Stimulated activated CD8-positive, alpha-beta memory T cell treated with anti-CD3 and anti-CD28 coated beads, Interleukin-12 subunit alpha, Interleukin-12 subunit beta, amount 100 ng/mL, for 1 hour (primary cell): Measurements from ENCODE around the gene MMP23B.
"Not testable (repeated sequence)": the region's sequence is repeated elsewhere in the genome, so short reads cannot be mapped to it uniquely, and the experiment has no call there.

ENCODE experiments used
- DNase-seq: peaks from one replicate; pipeline ENCODE4 v3.0.0-alpha.2; 2020; ENCODE audit warnings: low read depth

Gene MMP23B

DNA sequence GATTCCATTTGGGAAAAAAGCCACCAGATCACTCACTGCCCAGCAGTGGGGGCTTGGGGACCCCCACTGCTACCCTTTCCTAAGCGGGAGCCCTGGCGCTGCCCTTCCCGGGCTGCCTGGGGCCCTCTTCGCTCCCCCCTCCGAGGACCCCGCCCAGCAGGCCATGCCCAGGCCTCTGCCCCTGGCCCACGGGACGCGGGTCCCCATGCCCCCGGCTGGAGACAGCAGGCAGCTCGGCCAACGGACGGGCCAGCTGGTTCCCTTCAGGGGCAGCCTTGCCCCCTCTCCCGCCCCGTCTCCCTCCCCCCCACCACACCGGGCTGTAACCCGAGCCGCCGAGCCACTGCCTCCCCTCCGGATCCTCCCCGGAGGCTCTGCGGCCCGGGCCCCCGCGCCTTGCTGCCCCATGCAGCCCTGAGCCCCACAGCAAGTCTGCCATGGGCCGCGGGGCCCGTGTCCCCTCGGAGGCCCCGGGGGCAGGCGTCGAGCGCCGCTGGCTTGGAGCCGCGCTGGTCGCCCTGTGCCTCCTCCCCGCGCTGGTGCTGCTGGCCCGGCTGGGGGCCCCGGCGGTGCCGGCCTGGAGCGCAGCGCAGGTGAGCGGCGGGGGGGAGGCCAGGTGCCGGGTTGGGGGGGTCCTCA, at the start of gene MMP23B:
Gene MMP23B (plus strand): TSS at position 392 of the 639 bp plus-strand sequence. CDS start 46 bp downstream, at position 438.
- no peak for DNase-seq

DNA sequence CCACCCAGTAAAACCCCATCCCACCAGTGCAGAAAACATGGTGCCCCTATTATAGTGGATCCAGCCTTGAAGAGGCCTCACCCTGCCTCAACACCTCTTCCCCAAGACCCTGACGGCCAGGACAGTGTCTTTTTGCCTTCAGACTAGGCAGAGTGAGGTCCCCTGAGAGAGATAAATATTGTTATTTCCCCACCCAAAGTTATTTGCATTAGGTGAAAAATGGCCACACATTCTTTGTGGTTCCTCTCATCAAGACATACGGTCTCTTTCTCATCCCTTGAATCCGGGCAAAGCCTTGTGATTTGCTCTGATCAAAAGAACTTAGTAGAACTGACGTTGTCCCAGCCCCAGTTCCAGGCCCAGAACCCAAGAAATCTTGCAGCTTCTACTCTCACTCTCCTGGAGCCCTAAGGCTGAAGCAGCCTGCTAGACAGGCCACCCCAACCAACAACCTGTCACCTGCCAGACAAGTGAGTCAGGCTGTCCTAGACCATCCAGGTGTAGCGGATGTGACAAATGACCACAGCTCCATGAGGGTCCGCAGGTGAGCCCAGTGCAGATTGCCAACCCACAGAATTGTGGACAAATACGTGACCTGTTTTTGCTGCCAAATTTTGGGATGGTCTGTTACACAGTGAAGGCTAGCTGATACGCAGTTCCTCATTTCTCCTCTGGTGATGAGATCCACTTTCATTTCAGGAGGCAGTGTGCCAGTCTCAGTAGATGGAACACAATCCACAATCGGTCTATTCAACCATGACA, 49.2 kb upstream of the MMP23B start:
- DNase-seq = no peak

DNA sequence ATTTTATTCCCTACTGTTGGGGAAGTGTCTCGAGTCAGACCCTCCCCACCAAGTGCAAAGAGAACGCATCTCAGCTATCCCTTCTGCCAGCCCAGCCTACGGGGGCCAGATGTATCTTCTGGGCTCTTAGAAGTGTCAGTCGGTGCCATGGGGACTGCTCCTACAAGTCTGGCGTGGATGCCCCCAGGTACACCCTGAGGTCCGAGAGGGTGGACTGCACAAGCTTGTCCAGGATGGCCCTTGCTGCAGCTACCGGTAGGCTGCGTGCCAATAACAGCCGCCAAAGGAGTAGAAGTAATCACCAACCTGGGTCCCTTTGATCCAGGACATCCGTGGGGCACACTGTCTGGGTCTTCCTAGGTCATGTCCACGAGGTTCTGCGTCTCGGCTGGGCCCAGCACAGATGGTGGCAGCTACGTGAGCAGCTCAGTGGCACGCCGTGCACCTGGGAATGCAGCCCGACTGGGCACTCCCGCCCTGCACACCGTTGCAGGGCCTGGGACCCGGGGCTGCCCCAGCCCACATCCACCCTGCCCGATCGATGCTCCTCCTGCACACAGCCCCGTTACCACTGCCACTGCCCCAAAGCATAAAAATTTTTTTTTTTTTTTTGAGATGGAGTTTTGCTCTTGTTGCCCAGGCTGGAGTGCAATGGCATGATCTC, 48.5 kb upstream of the MMP23B start:
- no peak for DNase-seq

DNA sequence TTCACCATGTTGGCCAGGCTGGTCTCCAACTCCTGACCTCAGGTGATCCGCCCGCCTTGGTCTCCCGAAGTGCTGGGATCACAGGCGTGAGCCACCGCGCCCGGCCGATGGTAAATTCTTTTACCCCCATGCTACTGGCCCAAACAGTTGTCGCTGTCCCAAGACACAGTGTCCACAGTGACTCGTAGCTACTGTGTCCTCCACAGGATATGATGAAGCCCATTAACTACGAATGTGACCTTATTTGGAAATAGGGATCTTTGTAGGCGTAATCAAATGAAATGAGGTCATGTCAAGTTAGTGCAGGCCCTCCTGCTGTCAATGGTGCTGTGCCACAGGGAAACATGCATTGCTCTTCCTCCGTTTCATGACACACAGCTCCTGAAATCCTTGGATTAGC, 40.5 kb upstream of the MMP23B start:
- no peak for DNase-seq

DNA sequence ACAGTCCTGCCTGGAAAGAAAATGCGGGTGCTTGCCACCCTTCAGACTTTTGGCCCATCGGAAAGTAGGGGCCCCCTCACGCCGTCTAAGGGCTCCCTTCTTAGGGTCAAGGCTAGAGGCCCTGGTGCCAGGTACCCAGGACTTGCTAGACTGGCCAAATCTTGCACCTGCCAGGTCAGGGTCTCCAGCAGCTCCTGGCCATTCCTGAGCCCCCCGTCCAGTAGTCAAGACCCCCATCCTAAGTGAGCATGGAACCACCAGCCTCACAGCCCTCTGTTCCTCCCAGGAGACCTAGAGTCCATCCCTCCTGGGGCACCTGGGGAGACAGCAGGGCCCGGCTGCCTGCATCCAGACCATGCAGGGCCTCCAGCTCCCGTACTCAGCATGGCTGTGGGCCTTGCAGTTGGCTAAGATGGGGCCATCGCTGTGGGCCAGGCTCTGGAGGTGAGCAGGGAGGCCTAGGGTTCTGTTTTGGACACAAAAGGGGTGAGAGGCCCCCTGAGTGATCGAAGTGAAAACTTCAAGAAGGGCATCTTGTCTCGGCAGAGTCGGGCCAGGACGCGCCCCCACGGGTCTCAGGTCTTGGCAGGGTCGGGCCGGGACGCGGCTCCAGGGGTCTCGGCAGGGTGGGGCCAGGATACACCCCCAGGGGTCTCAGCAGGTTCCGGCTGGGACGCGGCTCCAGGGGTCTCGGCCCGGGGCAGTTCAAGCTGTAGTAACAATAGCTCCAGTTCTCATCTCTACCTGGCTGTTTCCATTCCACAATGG, 38.0 kb upstream of the MMP23B start:
- DNase-seq = no peak

DNA sequence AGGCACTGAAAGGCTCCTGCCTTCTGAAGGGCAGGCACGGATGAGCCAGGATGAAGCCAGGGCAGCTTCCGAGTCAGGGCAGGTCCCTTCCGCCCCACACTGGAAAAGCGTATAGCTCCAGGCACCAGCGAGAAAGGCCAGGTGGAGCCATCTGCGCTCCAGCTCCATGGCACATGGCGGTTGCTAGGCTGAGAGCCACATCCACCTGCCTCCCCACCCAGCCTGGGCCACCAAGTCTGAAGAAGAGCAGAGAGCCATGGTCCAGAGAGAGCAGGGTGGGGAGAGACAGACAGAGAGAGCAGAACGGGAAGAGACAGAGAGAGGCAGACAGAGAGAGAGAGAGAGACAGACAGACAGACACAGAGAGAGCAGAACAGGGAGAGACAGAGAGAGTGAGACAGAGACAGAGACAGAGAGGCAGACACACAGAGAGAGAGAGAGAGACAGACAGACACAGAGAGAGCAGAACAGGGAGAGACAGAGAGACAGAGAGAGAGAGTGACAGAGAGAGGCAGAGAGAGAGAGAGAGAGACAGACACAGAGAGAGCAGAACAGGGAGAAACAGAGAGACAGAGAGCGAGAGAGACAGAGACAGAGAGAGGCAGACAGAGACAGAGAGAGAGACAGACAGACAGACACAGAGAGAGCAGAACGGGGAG, 37.2 kb upstream of the MMP23B start:
- no peak for DNase-seq

DNA sequence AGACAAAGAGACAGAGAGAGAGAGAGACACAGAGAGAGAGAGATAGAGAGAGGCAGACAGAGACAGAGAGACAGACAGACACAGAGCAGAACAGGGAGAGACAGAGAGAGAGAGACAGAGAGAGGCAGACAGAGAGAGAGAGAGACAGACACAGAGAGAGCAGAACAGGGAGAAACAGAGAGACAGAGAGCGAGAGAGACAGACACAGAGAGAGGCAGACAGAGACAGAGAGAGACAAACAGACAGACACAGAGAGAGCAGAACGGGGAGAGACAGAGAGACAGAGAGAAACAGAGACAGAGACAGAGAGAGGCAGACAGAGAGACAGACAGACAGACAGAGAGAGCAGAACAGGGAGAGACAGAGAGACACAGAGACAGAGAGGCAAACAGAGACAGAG, 36.6 kb upstream of the MMP23B start:
- not testable (repeated sequence) for DNase-seq

DNA sequence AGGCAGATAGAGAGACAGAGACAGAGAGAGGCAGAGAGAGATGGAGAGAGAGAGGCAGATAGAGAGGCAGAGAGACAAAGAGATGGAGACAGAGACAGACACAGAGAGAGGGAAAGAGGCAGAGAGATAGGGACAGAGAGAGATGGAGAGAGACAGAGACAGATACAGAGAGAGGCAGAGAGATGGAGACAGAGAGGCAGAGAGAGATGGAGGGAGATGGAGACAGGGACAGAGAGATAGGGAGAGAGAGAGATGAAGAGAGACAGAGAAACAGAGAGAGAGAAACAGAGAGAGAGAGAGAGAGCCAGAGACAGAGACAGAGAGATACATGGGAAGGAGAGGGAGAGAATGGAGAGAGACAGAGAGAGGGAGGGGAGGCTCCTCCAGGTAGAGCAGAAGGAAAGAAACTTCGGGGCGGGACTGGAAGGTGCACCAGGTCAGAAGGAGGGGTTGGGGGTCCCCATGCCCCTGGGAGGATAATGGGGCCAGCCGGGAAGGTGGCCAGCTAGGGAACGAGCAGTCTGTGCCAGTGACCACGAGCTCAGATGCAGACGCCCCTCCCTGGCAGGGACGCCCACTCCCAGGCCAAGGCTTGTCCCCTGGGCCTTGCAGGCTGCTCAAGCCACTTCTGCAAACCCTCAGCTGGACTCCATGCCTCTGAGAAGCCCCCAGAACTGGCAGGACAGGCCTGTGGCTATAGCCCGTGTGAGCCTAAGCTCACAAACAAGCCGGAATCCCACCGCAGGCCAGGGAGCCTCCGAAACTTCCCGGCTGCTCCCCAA, 35.3 kb upstream of the MMP23B start:
- DNase-seq = no peak

DNA sequence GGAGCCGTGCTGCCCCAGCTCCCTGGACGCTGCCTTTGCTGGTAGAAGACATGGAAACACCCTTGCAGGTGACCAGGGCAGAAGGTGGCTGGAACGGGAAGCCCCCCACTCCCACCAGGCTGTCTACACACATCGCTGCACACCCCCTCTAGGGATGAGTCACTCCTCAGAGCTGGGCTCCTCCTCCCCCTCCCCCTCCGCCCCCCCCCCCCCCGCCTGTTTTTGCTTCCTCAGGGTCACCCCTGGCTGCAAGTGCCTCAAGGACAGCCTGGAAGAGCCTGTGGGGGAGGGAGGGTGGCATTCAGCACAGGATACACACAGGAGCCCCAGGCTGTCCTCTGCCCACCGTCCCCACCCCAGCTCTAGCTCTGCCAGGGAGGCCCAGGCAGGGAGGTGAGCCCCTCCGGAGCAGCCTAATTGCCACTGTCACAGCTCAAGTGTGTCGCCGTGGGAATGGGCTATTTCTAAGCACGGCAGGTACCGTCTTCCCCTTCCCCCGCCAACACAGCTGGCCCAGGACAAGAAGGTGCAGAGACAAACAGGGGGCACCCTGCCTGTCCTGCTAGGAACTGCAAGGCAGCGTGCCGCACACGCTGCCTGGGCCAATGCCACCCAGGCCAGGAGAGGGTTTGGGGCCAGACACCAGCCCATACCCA, 34.6 kb upstream of the MMP23B start:
- DNase-seq = no peak

DNA sequence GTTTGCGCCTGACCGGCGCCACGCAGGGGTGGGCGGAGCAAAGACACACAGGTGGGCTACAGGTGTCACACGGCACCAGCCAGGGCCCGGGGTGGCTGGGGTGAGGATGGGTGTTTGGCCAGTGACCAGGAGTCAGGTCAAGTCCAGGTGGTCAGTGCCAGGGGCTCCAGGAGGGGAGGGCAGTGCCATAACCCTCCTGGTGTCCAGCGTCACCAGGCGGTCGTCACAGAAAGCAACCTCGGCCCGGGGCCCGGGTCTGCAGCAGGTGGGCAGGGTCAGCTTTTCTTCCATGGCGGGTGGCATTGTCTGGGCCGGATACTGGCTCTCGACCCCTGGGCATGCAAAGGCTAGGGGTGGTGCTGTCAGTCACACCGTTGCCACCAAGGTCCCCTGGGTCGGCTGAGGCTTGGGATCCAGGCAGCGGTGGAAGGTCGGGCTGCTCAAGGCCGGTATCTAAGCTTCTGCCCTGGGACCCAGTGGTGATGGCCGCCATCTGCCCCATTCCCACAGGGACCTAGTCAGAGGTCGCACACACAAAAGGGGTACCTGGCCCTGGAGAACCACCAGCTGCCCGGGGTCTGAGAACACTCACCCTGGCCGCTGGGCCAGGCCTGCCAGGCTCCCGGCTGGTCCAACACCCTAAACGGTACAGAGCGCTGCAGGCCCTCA, 33.8 kb upstream of the MMP23B start:
- no peak for DNase-seq

DNA sequence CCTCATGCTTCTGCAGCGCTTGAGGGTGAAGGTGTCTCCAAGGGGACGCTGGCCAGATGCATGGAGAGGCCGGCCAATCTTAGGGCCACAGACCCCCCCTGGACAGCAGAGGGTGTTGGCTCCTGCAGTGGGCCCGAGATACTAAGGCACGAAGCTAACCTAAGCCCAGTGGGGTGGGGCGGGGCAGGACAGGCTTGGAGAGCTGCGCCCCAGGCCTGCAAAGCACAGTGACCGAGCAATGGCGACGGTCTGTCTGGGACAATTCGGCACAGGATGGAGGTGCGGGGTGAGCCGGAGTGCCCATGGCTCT, 33.3 kb upstream of the MMP23B start:
- no peak for DNase-seq

DNA sequence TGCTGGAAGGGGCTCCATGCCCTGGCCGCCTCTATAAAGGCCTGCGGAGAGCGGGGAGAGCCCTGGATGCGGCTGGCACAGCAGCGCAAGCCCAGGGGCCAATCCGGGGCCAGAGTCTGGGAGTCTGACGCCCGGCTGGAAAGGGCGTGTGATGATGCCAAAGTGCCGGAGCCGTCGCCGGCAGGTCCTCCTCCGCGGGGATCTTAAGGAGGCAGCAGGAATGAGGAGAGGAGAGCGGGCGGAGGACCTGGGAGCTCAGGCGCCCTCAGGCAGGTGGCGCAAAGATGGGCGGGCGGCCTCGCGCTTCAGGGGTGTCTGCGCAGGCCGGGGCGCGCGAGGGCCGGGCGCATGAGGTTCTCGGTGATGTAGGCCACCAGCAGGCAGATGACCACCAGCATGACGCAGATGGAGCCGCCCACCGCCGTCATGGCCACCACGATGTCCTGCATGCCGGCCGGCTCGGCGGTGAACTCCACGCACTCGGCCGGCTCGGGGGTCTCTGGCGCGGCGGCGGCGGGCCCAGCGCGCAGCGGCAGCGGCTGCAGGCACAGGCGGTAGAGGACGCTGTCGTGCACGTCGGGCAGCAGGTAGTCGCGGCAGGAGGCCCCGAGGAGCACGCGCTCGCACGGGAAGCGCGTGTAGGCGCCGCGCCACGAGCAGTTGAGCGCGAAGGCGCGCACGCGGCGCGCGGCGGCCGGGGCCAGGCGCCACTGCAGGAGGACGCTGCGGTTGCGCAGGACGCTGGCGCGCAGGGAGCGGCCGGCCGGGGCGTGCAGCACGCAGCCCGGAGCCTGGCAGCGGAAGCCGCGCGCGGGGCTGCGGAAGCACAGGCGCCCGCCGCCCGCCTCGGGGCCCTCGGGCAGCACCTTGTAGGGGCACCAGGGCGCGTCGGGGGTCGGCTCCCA, 32.7 kb upstream of the MMP23B start:
- DNase-seq = no peak

DNA sequence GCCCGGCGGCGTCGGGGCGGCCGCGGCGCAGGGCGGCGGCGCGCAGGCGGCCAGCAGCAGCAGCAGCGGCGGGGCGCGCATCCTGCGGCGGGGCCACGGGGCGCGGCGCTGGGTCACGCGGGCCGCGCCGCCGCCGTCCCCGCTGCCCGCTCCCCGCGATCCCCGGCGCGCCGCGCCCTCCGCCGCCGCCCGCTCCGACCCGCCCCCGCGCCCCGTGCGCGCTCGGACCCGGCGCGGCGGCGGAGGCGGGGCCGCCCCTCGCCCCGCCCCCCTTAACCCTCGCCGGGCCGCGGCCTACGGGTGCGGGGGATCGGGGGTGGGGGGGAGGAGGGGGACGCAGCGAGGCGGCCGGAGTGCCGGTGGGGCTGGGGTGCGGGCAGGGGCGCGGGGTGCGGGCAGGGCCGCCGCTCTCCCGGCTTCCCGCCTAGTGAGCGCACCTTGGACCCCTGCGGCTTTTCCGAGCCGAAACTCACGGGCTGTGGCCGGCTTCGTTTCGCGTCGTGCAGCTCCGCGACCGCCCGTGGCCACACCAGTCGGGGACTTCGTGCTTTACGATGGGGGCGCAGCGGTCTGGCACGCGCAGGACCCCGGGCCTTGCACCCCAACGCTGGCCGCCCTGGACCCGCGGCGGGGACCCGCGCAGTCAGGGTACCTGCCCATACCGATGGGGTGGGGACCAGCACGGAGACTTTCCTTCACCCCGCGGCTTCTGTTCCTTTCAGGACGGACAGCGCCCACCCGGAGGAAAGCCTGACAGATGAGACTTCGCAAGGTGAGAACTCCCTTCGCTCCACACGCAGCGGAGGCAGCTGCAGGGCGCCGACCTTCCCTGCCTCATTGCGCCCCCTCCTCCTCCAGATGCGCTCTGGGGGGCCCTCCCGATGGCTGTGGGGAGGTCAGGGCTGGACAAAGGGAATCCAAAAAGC, 31.8 kb upstream of the MMP23B start, which contains the start of gene FNDC10:
Gene FNDC10 (minus strand): TSS at position 201 of the 926 bp plus-strand sequence. CDS start 120 bp downstream, at position 81.
- DNase-seq = no peak

DNA sequence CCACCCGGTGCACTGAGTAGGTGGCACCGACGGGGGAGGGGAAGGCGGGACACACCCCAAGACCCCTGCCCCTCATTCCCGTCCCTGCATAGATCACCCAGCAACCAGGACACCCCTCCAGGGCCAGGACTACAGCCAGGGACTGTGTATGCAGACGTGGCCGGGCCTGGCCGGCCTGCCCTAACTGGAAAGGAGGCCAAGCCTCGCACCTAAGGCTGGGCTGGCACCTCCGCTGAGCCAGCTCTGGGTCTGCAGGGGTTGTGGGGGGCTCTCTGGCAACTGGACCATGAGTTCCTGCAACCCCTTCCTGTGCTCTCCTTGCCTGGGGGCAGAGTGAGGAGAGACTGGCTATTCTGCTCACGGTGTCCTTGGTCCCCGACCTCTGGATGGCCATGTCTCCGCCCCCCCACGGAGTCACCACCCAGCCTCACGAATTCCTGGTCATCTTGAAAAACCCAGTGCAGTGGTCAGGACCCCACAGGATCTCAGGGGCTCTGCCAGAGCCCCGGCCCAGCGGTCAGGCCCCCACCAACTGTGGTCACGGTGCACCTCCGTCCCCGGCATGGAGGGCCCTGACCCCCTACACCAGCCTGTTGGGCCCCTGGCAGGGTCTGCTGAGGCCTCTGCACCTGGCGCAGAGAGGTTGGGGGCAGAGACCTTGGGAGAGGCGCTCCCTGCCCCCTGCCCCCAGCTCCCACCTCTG, 31.0 kb upstream of the MMP23B start:
- DNase-seq = no peak

DNA sequence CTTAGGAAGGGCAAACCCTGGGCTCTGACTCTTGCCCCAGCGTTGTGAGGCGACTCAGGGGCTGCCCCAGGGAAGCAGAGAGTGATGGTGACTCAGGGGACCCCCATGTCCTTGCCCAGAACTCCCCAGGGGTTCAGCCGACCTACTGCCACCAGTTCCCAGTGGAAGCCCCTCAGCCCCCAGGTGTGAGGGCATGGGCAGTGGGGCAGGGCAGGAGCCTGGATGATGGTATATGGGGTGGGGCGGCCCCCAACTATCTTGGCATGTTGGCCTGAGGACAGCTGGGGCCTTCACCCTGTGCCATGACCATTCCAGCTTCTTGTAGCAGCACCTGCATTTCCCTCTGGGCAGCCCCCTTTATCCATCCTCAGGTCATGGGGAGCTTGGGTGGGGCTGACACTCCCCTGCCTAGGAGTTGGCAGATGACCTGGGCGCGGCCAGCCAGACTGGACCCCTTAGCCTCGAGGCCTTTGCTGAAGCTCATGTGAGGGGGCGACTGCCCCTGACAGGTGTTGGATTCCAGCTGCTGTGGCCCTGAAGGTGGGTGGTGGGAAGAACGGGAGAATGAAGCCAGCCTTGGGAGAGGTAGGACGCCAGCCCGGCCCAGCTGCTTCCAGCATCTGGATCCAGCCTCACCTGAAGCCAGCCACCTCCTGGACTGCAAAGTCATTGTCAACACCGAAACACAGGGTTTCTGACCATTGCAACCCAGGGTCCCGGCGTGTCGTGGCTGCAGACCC, 30.2 kb upstream of the MMP23B start:
- DNase-seq = no peak

DNA sequence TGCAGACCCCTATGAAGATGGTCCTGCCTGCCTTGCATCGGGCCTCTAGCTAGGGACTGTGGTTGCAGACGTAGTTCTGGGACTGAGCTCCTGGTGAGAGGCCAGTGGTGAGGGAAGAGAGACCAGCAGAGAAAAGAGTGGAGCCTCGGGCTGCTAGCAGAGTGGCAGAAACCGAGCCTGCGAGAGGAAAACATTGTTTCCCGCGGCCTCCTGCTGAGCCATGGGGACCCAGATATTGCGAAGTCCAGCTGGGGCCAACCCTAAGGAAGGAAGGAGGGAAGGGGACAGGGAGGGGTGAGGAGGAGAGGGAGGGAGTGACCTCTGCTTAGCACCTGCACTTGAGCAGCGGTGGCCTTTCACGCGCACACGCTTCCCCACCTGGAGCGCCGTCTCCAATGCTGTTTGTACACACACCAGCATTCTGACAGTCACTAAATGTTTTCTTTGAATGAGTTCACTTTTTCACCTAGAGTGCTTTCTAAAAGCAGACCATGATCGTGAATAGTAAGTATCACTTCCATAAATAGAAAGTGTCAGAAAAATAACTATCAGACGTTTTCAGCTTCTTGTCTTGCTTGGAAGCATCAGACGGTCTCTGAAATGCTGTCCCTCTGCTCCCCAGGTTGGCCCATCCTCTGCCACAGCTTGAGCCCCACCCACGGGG, 29.5 kb upstream of the MMP23B start:
- DNase-seq = no peak
